ENCODE data around the gene SORCS3. TPM values are rescaled to one million over a fixed set of nuclear protein-coding genes. Genes with fewer than 3 reads are reported as not detected.

Gene SORCS3
- total RNA-seq, 1 experiment from 2014 or later: not detected

GRCh38 chr10:104706886-104707285, 65.8 kb downstream of the SORCS3 start:
- POLR2A ChIA-PET: no interaction called here
- no peaks in the 10 kb centered on the region for H3K27me3 ChIP-seq (ENCODE audit: control insufficient read depth, insufficient read depth, low read length)
- H3K4me3 ChIP-seq (ENCODE audit: low read depth in 2 of 2, low read length in 2 of 2): no peak overlapping the region
- in situ Hi-C loops (cut with HindIII; ENCODE audit: low pct_unique_long_range_greater_than_20kb, low sequenced_read_pairs) (no loop called here), intact Hi-C loops (cut with micrococcal nuclease; ENCODE audit: unreplicated experiment) (no loop called here)
- TF ChIP-seq CTCF (IDR thresholded peaks at IDR 0.05): no peak
- TF ChIP-seq SIN3A (IDR thresholded peaks at IDR 0.05; ENCODE audit: borderline replicate concordance, insufficient read depth, low read depth, low read length): no peak
- TF ChIP-seq POLR2AphosphoS5 (IDR thresholded peaks at IDR 0.05; ENCODE audit: low read depth, low read length): no peak
- TF ChIP-seq TCF7L2 (IDR thresholded peaks at IDR 0.05; ENCODE audit: low read depth, low read length): no peak
- TF ChIP-seq REST (IDR thresholded peaks at IDR 0.05; ENCODE audit: insufficient read depth in 1 of 2, low read depth in 2 of 2, low read length in 1 of 2): no peak
- no peaks in the 10 kb centered on the region for H3K4me1 ChIP-seq (ENCODE audit: control insufficient read depth, insufficient read depth, low read length)
- no TSS peak for BruUV-seq (replicated peaks)
- ATAC-seq (no peak), DNase-seq (ENCODE audit: low read depth, low spot score) (no peak)
- H3K36me3 ChIP-seq (ENCODE audit: control insufficient read depth, insufficient read depth, low read length): no peaks in the 10 kb centered on the region
- H3K27ac ChIP-seq (ENCODE audit: low read length): no peak overlapping the region
- no peaks in the 10 kb centered on the region for H3K9me3 ChIP-seq (ENCODE audit: control insufficient read depth, insufficient read depth, low read depth, low read length)
- CTCF ChIA-PET: no interaction called here

- DNase-seq (ENCODE audit: low read depth, low spot score): no peak
- in situ Hi-C loops (cut with HindIII; ENCODE audit: low pct_unique_long_range_greater_than_20kb, low sequenced_read_pairs): no loop called here
- Histone ChIP-seq H3K27me3 (ENCODE audit: control insufficient read depth, insufficient read depth, low read length) (no peaks in the 10 kb centered on the region), H3K27ac (ENCODE audit: low read length) (no peak overlapping the region), H3K9me3 (ENCODE audit: control insufficient read depth, insufficient read depth, low read depth, low read length) (no peaks in the 10 kb centered on the region), H3K4me3 (ENCODE audit: low read depth in 2 of 2, low read length in 2 of 2) (no peak overlapping the region), H3K36me3 (ENCODE audit: control insufficient read depth, insufficient read depth, low read length) (no peaks in the 10 kb centered on the region), H3K4me1 (ENCODE audit: control insufficient read depth, insufficient read depth, low read length) (no peaks in the 10 kb centered on the region)
- ChIA-PET CTCF (no interaction called here), POLR2A (no interaction called here)
- intact Hi-C loops (cut with micrococcal nuclease; ENCODE audit: unreplicated experiment): no loop called here
- no peak for ATAC-seq
- TF ChIP-seq CTCF (IDR thresholded peaks at IDR 0.05) (no peak), POLR2AphosphoS5 (IDR thresholded peaks at IDR 0.05; ENCODE audit: low read depth, low read length) (no peak), TCF7L2 (IDR thresholded peaks at IDR 0.05; ENCODE audit: low read depth, low read length) (no peak), SIN3A (IDR thresholded peaks at IDR 0.05; ENCODE audit: borderline replicate concordance, insufficient read depth, low read depth, low read length) (no peak), REST (IDR thresholded peaks at IDR 0.05; ENCODE audit: insufficient read depth in 1 of 2, low read depth in 2 of 2, low read length in 1 of 2) (no peak)
- no TSS peak for BruUV-seq (replicated peaks)
These were observed 66.7 kb downstream of the SORCS3 start for GRCh38 chr10:104707602-104708459.
